Fibroblast of skin of back (primary cell): ENCODE measurements around the gene SYT14.
"Not testable (repeated sequence)": the region's sequence is repeated elsewhere in the genome, so short reads cannot be mapped to it uniquely, and the experiment has no call there.

Experiments
- DNase-seq: peaks from one replicate; pipeline ENCODE4 v3.0.0-alpha.2; 2013

Gene SYT14

GRCh38 chr1:210031473-210031872 is 93.5 kb downstream of the SYT14 start:
- no peak for DNase-seq

GRCh38 chr1:210043058-210043457 is 105.0 kb downstream of the SYT14 start:
- no peak for DNase-seq

- no peak for DNase-seq
Measured at GRCh38 chr1:210049616-210050015, 111.6 kb downstream of the SYT14 start.

GRCh38 chr1:210050491-210050890 is 112.5 kb downstream of the SYT14 start:
- not testable (repeated sequence) for DNase-seq

- no peak for DNase-seq
Measured at GRCh38 chr1:210053126-210053525, 115.1 kb downstream of the SYT14 start.

- DNase-seq = no peak
Measured at GRCh38 chr1:210057593-210057992, 119.6 kb downstream of the SYT14 start.

GRCh38 chr1:210061992-210062391 is 124.0 kb downstream of the SYT14 start:
- no peak for DNase-seq

GRCh38 chr1:210070531-210070930 is 132.5 kb downstream of the SYT14 start:
- no peak for DNase-seq

- peak; percentile 55 for DNase-seq
Measured at GRCh38 chr1:210072129-210072528, 134.1 kb downstream of the SYT14 start.

GRCh38 chr1:210072896-210073504 is 135.0 kb downstream of the SYT14 start:
- DNase-seq = no peak

- no peak for DNase-seq
Measured at GRCh38 chr1:210074904-210075303, 136.9 kb downstream of the SYT14 start.

- DNase-seq = no peak
Measured at GRCh38 chr1:210076620-210077019, 138.6 kb downstream of the SYT14 start.

GRCh38 chr1:210081494-210081893 is 143.5 kb downstream of the SYT14 start:
- DNase-seq = no peak

- DNase-seq = no peak
Measured at GRCh38 chr1:210085359-210085758, 147.3 kb downstream of the SYT14 start.

- no peak for DNase-seq
Measured at GRCh38 chr1:210087058-210087457, 149.0 kb downstream of the SYT14 start.

GRCh38 chr1:210089855-210090254 is 151.8 kb downstream of the SYT14 start:
- no peak for DNase-seq

- no peak for DNase-seq
Measured at GRCh38 chr1:210092366-210092765, 154.3 kb downstream of the SYT14 start.

- no peak for DNase-seq
Measured at GRCh38 chr1:210093461-210093860, 155.4 kb downstream of the SYT14 start.

- DNase-seq = peak; percentile 53
Measured at GRCh38 chr1:210098356-210098755, 160.3 kb downstream of the SYT14 start.

GRCh38 chr1:210099921-210100320 is 161.9 kb downstream of the SYT14 start:
- DNase-seq = no peak

GRCh38 chr1:210104103-210104502 is 166.1 kb downstream of the SYT14 start:
- no peak for DNase-seq

- DNase-seq = not testable (repeated sequence)
Measured at GRCh38 chr1:210112906-210113305, 174.9 kb downstream of the SYT14 start.

- no peak for DNase-seq
Measured at GRCh38 chr1:210117198-210117597, 179.2 kb downstream of the SYT14 start.

GRCh38 chr1:210117681-210118170 is 179.7 kb downstream of the SYT14 start:
- DNase-seq = no peak

- DNase-seq = no peak
Measured at GRCh38 chr1:210123383-210123782, 185.4 kb downstream of the SYT14 start.
